DOHH2 (cell line): ENCODE data around the gene LILRA2.

Source experiments
- H3F3A ChIP-seq: fragments of 200-600 bp; sonication (generic), shearing (Covaris generic); 2 replicates; pipeline ENCODE4 v1.6.0; 2016; ENCODE audit warnings: antibody characterized with exemption, mild to moderate bottlenecking; ENCODE audit not compliant: control insufficient read depth, insufficient read depth
- H3K27ac ChIP-seq: fragments of 200-600 bp; sonication (generic); 2 replicates; pipeline ENCODE4 v1.5.1; 2014; ENCODE audit warnings: low read depth, mild to moderate bottlenecking, low read length, moderate library complexity
- H3K27me3 ChIP-seq: fragments of 200-600 bp; sonication (generic); 2 replicates; pipeline ENCODE4 v1.6.1; 2014; ENCODE audit warnings: mild to moderate bottlenecking, low read length, mixed read lengths; ENCODE audit not compliant: control insufficient read depth
- H3K36me3 ChIP-seq: fragments of 200-600 bp; sonication (generic); 2 replicates; pipeline ENCODE4 v1.6.1; 2014; ENCODE audit warnings: mild to moderate bottlenecking, low read length, moderate library complexity, mixed read lengths; ENCODE audit not compliant: control insufficient read depth
- H3K4me1 ChIP-seq: fragments of 200-600 bp; sonication (generic); 2 replicates; pipeline ENCODE4 v1.6.1; 2014; ENCODE audit warnings: mild to moderate bottlenecking, low read length, mixed read lengths; ENCODE audit not compliant: control insufficient read depth
- H3K4me2 ChIP-seq: fragments of 200-600 bp; sonication (generic); 2 replicates; pipeline ENCODE4 v1.6.0; 2014; ENCODE audit warnings: mild to moderate bottlenecking, low read length, moderate library complexity
- H3K4me3 ChIP-seq: fragments of 200-600 bp; sonication (generic); 2 replicates; pipeline ENCODE4 v1.5.1; 2014; ENCODE audit warnings: mild to moderate bottlenecking, low read length, mixed read lengths
- H3K79me2 ChIP-seq: fragments of 200-600 bp; sonication (generic); 2 replicates; pipeline ENCODE4 v1.6.1; 2014; ENCODE audit warnings: mild to moderate bottlenecking, low read length, mixed read lengths; ENCODE audit not compliant: control insufficient read depth
- H3K9me2 ChIP-seq: fragments of 200-600 bp; sonication (generic); replicated peaks from 2 replicates; pipeline ENCODE4 v1.6.1; 2014; ENCODE audit warnings: mild to moderate bottlenecking, low read length, mixed read lengths; ENCODE audit not compliant: control insufficient read depth
- H3K9me3 ChIP-seq: fragments of 200-600 bp; sonication (generic); 2 replicates; pipeline ENCODE4 v1.6.1; 2014; ENCODE audit warnings: antibody characterized with exemption, low read length, mixed read lengths; ENCODE audit not compliant: control insufficient read depth, insufficient read depth
- H4K20me1 ChIP-seq: fragments of 200-600 bp; sonication (generic); 2 replicates; pipeline ENCODE4 v1.6.0; 2014; ENCODE audit warnings: low read depth, mild to moderate bottlenecking, antibody characterized with exemption, low read length, moderate library complexity; ENCODE audit not compliant: control insufficient read depth, insufficient read depth
- EZH2phosphoT487 ChIP-seq: fragments of 200-600 bp; sonication (generic); IDR thresholded peaks from 2 replicates; pipeline ENCODE4 v1.6.1; 2017; ENCODE audit warnings: borderline replicate concordance, mild to moderate bottlenecking, antibody characterized with exemption, low read length, moderate library complexity, mixed read lengths
- TF ChIP-seq, protein P1 (sequence below): fragments of 200-600 bp; sonication (generic); IDR thresholded peaks from one replicate; pipeline ENCODE4 v1.5.1; 2014; ENCODE audit warnings: antibody characterized with exemption, mild to moderate bottlenecking, low read depth, low read length; ENCODE audit not compliant: poor library complexity, severe bottlenecking

The LILRA2 gene

DNA sequence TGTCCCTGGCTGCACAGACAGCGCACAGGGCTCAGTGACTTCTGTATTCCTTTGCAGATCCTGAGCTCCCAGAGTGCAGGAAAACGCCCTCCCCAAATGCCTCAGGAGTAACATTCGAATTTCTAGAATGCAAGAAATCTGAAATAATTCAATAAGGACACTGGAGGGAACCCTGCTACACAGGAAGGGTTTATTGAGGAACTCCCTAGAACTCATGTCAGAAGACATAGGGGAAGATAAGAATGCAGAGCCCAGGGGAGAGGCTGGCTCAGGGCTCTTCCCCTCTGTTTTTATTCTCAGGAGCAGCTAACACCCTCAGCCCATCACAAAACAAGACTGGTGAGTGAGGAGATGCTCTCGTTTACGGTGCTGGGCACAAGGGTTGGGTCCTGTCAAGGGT is 26.6 kb downstream of the LILRA2 start:
- Histone ChIP-seq H3K27me3 (peaks cover 30% of the 10 kb centered on the region), H3K4me3 (no peak overlapping the region), H3K36me3 (no peaks in the 10 kb centered on the region), H3K4me1 (peaks cover 19% of the 10 kb centered on the region), H3K79me2 (no peaks in the 10 kb centered on the region), H3F3A (no peaks in the 10 kb centered on the region), H3K4me2 (no peak overlapping the region), H3K9me3 (peaks cover 8% of the 10 kb centered on the region; the same call in 1 of the 2 replicates), H3K27ac (no peak overlapping the region), H3K9me2 (no peaks in the 10 kb centered on the region), H4K20me1 (no peaks in the 10 kb centered on the region)
- no peak for TF ChIP-seq EZH2phosphoT487
- TF ChIP-seq, protein P1, sequence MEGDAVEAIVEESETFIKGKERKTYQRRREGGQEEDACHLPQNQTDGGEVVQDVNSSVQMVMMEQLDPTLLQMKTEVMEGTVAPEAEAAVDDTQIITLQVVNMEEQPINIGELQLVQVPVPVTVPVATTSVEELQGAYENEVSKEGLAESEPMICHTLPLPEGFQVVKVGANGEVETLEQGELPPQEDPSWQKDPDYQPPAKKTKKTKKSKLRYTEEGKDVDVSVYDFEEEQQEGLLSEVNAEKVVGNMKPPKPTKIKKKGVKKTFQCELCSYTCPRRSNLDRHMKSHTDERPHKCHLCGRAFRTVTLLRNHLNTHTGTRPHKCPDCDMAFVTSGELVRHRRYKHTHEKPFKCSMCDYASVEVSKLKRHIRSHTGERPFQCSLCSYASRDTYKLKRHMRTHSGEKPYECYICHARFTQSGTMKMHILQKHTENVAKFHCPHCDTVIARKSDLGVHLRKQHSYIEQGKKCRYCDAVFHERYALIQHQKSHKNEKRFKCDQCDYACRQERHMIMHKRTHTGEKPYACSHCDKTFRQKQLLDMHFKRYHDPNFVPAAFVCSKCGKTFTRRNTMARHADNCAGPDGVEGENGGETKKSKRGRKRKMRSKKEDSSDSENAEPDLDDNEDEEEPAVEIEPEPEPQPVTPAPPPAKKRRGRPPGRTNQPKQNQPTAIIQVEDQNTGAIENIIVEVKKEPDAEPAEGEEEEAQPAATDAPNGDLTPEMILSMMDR = no peak

DNA sequence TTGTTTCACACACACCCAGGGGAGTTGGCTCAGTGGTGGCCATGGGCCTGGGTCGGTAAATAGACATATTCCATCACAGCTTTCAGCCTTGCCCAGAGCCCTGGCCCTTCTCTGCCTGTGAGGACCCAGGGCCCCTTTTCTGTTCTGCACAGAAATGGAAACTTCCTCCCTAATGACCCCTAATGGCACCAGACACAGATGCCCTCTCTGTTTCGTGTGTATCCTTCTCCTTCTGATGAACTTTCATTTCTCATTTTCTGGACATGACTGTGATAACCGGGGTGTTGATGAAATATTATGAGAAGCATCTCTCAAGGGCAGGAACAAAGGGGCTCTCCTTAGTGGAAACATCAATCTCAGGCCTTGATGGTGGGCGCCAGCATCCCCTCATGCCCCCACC is 32.6 kb downstream of the LILRA2 start:
- Histone ChIP-seq H3K79me2 (no peaks in the 10 kb centered on the region), H3K27ac (peak overlapping the region; percentile 54), H3K4me1 (peaks cover 41% of the 10 kb centered on the region), H3F3A (peaks cover 3% of the 10 kb centered on the region), H3K9me3 (peaks cover 17% of the 10 kb centered on the region; the same call in 1 of the 2 replicates), H3K4me3 (peak overlapping the region; percentile 55), H4K20me1 (no peaks in the 10 kb centered on the region), H3K4me2 (peak overlapping the region; percentile 77), H3K27me3 (peaks cover 5% of the 10 kb centered on the region), H3K9me2 (no peaks in the 10 kb centered on the region), H3K36me3 (no peaks in the 10 kb centered on the region)
- no peak for TF ChIP-seq EZH2phosphoT487
- TF ChIP-seq, protein P1 = no peak

DNA sequence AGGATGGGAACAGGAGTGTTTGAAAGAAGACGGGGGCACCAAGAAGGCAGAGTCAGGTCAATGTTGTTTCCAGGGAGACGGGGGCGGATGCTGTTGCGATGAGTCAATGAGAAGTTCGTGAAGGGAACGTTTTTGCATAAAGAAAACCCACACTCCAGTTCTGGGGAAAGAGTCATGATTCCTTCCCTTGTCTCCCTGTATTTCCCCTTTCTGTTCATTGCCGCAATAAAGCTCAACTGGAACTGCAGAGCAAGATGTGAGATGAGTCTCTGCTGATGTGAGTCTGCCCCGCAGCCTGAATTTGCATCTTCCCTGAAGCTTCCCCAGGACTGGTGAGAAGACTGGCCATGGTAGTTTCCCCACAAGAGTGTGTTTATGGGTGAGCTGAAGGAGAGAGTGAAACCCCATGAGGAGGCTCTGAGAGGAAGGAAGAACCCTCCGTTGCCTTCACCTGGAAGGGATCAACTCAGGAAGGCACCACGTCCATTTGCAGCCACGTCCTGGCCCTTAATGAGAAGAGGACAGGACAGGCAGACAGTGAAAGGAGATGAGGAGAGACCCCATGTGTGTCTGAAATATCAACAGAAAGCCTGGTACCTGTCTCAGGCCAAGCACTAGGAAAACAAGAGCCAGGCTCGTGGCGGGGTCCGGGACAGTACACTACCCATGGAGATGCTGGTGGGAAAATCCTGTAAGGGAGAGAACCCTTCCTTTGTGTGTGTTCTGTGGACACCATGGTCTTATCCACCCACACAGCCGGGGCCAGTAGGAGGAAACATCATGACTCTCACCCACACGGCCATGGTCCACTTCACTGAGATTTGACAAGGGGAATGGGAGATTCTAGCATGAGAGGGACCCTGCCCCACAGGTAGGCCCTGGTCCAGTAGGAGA is 33.5 kb downstream of the LILRA2 start:
- Histone ChIP-seq H4K20me1 (no peaks in the 10 kb centered on the region), H3K9me2 (no peaks in the 10 kb centered on the region), H3K27me3 (no peaks in the 10 kb centered on the region), H3K9me3 (peaks cover 20% of the 10 kb centered on the region; the same call in 1 of the 2 replicates), H3K36me3 (no peaks in the 10 kb centered on the region), H3F3A (peaks cover 3% of the 10 kb centered on the region), H3K27ac (peak overlapping the region; percentile 54), H3K4me2 (peak overlapping the region; percentile 77), H3K4me3 (peak overlapping the region; percentile 55), H3K79me2 (no peaks in the 10 kb centered on the region), H3K4me1 (peaks cover 44% of the 10 kb centered on the region)
- TF ChIP-seq EZH2phosphoT487 = no peak
- TF ChIP-seq, protein P1 = no peak
